Osteoblast (primary cell): Measurements from ENCODE around the gene DHRS11. TPM values are rescaled to one million over a fixed set of nuclear protein-coding genes. Genes with fewer than 3 reads are reported as not detected.

ENCODE experiments used
- DNase-seq: peaks from one replicate; pipeline ENCODE4 v3.0.0; 2011; ENCODE audit warnings: low spot score, mixed read lengths; ENCODE audit not compliant: insufficient read length; ENCODE audit errors: missing footprints
- H2AFZ ChIP-seq: 2 replicates; pipeline ENCODE4 v1.6.0; 2011; ENCODE audit warnings: mild to moderate bottlenecking, low read length
- H3K27ac ChIP-seq: 2 replicates; pipeline ENCODE4 v1.5.1; 2011; ENCODE audit warnings: mild to moderate bottlenecking, low read depth, low read length, moderate library complexity
- H3K27me3 ChIP-seq: 2 replicates; pipeline ENCODE4 v1.6.0; 2012; ENCODE audit warnings: mild to moderate bottlenecking, control low read depth, inconsistent platforms, low read length, moderate library complexity; ENCODE audit not compliant: insufficient read depth
- H3K36me3 ChIP-seq: 2 replicates; pipeline ENCODE4 v1.5.1; 2011; ENCODE audit warnings: mild to moderate bottlenecking, low read length, control low read depth, moderate library complexity; ENCODE audit not compliant: insufficient read depth
- H3K4me1 ChIP-seq: 2 replicates; pipeline ENCODE4 v1.5.1; 2011; ENCODE audit warnings: mild to moderate bottlenecking, low read length, control low read depth, moderate library complexity; ENCODE audit not compliant: insufficient read depth
- H3K4me2 ChIP-seq: 2 replicates; pipeline ENCODE4 v1.6.0; 2011; ENCODE audit warnings: mild to moderate bottlenecking, low read length; ENCODE audit not compliant: insufficient read depth
- H3K4me3 ChIP-seq: fragments of 200-600 bp; sonication (generic); 3 replicates; pipeline ENCODE4 v1.5.1; 2012; ENCODE audit warnings: mild to moderate bottlenecking, low read length, inconsistent platforms; ENCODE audit not compliant: insufficient read depth
- H3K79me2 ChIP-seq: 2 replicates; pipeline ENCODE4 v1.6.0; 2012; ENCODE audit warnings: mild to moderate bottlenecking, low read length, control low read depth, inconsistent platforms; ENCODE audit not compliant: insufficient read depth
- H3K9me3 ChIP-seq: 2 replicates; pipeline ENCODE4 v1.5.1; 2011; ENCODE audit warnings: low read depth, low read length, control low read depth
- H4K20me1 ChIP-seq: 2 replicates; pipeline ENCODE4 v1.6.0; 2012; ENCODE audit warnings: mild to moderate bottlenecking, low read length, control low read depth; ENCODE audit not compliant: insufficient read depth
- total RNA-seq: library from RNA; depleted of rRNA; stranded (reverse); fragments of >200 nt; gene quantifications from 2 replicates; pipeline ENCODE4 v1.2.3, GENCODE V29; 2012
- TF ChIP-seq, protein P1 (sequence below): IDR thresholded peaks from 2 replicates; pipeline ENCODE4 v1.5.1; 2011; ENCODE audit warnings: mild to moderate bottlenecking, low read depth, low read length, moderate library complexity; ENCODE audit errors: extremely low read depth

Gene DHRS11
- total RNA-seq, 1 donor: 3.3 TPM

DNA sequence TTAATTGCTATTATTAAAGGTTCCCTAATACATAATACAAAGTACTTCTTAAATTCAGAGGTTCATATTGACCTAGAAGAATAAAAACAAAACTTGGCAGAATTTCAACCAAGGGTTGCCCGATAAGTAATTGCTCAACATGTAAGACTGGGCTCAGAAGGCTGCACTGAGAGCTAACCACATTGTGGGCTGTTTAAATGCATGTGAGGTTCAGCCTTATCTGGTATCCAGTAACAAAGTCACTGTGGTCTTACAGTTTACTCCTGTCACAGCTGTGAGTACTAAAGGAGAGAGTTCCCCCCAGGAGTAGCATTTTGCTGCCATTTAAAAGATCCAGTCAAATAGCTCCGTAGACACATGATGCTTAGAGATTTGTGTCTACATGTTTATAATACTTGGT lies 1.6 kb upstream of the DHRS11 start:
- Histone ChIP-seq H4K20me1 (peaks cover 6% of the 10 kb centered on the region), H3K4me1 (peaks cover 18% of the 10 kb centered on the region), H3K4me2 (no peak overlapping the region), H3K4me3 (no peak overlapping the region), H3K9me3 (no peaks in the 10 kb centered on the region), H3K79me2 (peaks cover 19% of the 10 kb centered on the region), H2AFZ (no peak overlapping the region), H3K27ac (no peak overlapping the region), H3K27me3 (no peaks in the 10 kb centered on the region), H3K36me3 (peaks cover 44% of the 10 kb centered on the region)
- no peak for DNase-seq
- TF ChIP-seq, protein P1, sequence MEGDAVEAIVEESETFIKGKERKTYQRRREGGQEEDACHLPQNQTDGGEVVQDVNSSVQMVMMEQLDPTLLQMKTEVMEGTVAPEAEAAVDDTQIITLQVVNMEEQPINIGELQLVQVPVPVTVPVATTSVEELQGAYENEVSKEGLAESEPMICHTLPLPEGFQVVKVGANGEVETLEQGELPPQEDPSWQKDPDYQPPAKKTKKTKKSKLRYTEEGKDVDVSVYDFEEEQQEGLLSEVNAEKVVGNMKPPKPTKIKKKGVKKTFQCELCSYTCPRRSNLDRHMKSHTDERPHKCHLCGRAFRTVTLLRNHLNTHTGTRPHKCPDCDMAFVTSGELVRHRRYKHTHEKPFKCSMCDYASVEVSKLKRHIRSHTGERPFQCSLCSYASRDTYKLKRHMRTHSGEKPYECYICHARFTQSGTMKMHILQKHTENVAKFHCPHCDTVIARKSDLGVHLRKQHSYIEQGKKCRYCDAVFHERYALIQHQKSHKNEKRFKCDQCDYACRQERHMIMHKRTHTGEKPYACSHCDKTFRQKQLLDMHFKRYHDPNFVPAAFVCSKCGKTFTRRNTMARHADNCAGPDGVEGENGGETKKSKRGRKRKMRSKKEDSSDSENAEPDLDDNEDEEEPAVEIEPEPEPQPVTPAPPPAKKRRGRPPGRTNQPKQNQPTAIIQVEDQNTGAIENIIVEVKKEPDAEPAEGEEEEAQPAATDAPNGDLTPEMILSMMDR: no peak

DNA sequence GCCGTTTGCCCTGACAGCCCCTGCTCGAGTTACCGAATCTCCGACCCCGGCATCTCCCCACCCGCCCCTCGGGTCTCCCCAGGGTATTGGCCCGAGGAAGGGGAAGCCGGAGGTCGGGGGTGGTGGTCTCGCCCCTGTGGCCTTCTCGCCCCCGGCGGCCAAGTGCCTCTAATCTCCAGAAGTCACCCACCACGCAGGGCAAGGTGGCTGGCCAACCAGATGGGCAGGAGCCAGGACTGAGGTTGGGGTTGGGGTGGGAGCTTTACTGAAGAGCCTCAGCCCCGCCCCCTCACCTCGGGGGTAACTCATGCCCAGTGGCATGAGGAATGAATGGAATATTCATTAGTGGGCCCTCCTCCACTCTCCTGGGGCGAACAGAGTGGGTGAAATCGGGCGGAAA lies 637 bp downstream of the DHRS11 start:
- Histone ChIP-seq H3K4me2 (peak overlapping the region; percentile 90), H2AFZ (peak overlapping the region; percentile 43), H4K20me1 (peaks cover 6% of the 10 kb centered on the region), H3K27me3 (no peaks in the 10 kb centered on the region), H3K4me1 (peaks cover 18% of the 10 kb centered on the region), H3K4me3 (peak overlapping the region; percentile 85), H3K9me3 (no peaks in the 10 kb centered on the region), H3K79me2 (peaks cover 11% of the 10 kb centered on the region), H3K27ac (no peak overlapping the region), H3K36me3 (peaks cover 24% of the 10 kb centered on the region)
- TF ChIP-seq, protein P1: no peak
- DNase-seq: peak; percentile 84

DNA sequence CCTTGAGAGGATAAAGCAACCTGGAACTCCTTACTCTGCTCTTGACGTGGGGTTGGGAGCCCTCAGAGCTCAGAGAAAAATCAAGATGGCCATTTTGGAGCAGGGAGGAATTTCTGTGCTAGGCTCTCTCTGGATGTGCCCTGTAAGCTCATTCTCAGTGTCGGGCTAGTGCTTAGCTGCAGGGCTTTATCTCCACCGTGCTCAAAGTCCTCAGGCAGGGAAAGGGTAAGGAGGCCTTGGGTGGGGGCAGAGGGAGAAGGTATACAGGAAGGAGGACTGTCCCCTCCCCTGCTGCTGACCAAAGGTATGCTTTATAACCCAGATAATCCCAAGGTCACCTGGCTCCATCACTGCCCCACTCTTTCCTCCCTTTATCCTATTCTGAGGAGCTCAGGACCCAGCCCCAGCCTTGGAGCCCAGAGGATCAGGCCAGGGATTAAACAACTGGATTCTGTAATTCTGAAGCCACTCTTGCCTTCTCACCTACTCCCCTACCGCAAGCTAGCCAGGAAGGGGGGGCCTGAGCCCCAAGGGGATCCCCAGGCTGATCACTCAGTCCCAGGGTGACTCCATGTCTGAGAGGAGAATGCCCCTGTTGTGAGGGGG lies 1.1 kb downstream of the DHRS11 start:
- Histone ChIP-seq H3K27ac (no peak overlapping the region), H2AFZ (peak overlapping the region; percentile 43), H4K20me1 (peaks cover 5% of the 10 kb centered on the region), H3K4me1 (peaks cover 18% of the 10 kb centered on the region), H3K4me3 (peak overlapping the region; percentile 85), H3K4me2 (peak overlapping the region; percentile 90), H3K27me3 (no peaks in the 10 kb centered on the region), H3K79me2 (peaks cover 11% of the 10 kb centered on the region), H3K9me3 (no peaks in the 10 kb centered on the region), H3K36me3 (peaks cover 21% of the 10 kb centered on the region)
- DNase-seq: peak; percentile 62
- TF ChIP-seq, protein P1: no peak

DNA sequence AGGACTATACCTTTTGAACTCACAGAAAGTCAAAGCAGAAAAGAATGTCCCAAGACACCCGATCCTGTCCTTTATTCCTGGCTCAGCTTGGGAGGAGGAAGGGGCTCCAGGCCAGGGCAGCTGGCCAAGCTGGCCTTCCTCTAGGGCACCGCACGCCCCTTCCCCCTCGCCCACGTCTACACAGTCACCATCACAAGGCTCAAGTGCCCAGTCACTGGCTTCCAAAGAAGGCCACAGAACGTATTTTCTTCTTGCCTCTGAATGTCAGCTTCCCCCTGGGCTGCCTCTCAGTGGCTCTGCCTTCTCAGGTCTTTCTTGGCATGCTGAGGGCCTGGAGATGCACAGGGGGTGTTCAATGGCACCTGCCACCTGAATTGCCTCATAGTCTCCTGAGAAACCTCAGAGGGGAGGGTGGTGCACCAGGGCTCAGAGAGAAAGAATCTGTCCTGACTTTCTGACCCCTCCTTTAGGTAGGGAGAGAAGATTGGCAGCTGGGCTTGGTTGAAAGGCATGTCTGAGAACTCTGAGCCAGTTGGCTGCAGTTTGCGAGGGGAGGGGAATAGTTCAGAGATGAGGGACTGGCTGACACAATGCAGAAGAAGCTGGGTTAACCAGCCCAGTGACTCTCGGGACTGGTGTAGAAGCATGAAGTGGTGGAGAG lies 2.1 kb downstream of the DHRS11 start:
- Histone ChIP-seq H2AFZ (no peak overlapping the region), H3K36me3 (peaks cover 16% of the 10 kb centered on the region), H3K4me1 (peaks cover 18% of the 10 kb centered on the region), H3K27me3 (no peaks in the 10 kb centered on the region), H3K27ac (no peak overlapping the region), H3K4me2 (no peak overlapping the region), H3K4me3 (no peak overlapping the region), H4K20me1 (peaks cover 3% of the 10 kb centered on the region), H3K79me2 (peaks cover 9% of the 10 kb centered on the region), H3K9me3 (no peaks in the 10 kb centered on the region)
- no peak for DNase-seq
- TF ChIP-seq, protein P1: no peak
